Stimulated activated naive CD4-positive, alpha-beta T cell treated with Interleukin-2 at 50 U/mL for 16 hours (primary cell): ENCODE measurements around the gene MFAP2.
"Not testable (repeated sequence)": the region's sequence is repeated elsewhere in the genome, so short reads cannot be mapped to it uniquely, and the experiment has no call there.

Experiments used
- DNase-seq: peaks from one replicate; lab custom pipeline; 2025; lab: John Stamatoyannopoulos, UW

Gene MFAP2

GRCh38 chr1:16929146-16930041 lies 51.0 kb downstream of the MFAP2 start:
- not testable (repeated sequence) for DNase-seq

- no peak for DNase-seq
Observed at GRCh38 chr1:16927711-16928485, 52.5 kb downstream of the MFAP2 start.

- DNase-seq = no peak
Observed at GRCh38 chr1:16927256-16927655, 53.2 kb downstream of the MFAP2 start.

- no peak for DNase-seq
Observed at GRCh38 chr1:16926491-16927073, 53.8 kb downstream of the MFAP2 start.

GRCh38 chr1:16925635-16926490 lies 54.6 kb downstream of the MFAP2 start:
- DNase-seq = no peak

- DNase-seq = no peak
Observed at GRCh38 chr1:16924919-16925477, 55.4 kb downstream of the MFAP2 start.
